Tongue (tissue), 2 donors: Measurements from ENCODE around the gene SHC1. TPM values are rescaled to one million over a fixed set of nuclear protein-coding genes. Genes with fewer than 3 reads are reported as not detected.

ENCODE experiments used
- DNase-seq: peaks from one replicate; pipeline ENCODE4 v3.0.0-alpha.2; 2015
- total RNA-seq: library from RNA; depleted of rRNA; stranded (reverse); fragments of >200 nt; gene quantifications from one replicate; pipeline ENCODE4 v1.2.3, GENCODE V29; 2014

SHC1 gene
- total RNA-seq, 1 donor from 2014 or later, result 67.9 TPM

DNA sequence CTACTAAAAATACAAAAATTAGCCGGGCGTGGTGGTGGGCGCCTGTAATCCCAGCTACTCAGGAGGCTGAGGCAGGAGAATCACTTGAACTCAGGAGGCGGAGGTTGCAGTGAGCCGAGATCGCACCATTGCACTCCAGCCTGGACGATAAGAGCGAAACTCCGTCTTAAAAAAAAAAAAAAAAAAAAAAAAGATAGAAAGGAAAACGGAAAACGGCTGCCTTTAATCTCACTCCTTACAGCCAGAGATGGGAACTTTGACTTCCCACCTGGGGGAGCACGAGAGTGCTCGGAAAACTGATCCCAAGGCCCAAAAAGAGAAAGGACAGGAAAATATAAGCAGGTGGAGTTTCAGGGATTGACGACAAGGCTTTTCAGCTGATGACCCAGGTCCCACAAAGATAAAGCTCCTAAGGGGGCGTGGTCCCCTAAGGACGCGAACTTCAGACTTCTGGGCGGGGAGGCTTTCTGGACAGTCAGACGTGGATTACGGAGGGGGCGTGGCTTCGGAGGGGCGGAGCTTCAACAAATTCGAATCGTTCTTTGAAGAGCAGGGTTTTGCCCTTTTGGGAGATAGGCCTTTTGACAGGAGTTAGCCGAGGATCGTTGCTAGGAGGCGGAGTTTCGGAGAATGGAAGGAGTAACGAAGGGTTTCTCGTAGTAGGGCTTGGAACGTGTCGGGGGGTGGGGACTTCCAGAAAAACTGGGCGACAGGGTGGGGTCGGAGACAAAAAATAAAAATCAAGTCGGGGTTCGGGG, 3.0 kb upstream of the SHC1 start:
- DNase-seq, result peak; percentile 96

DNA sequence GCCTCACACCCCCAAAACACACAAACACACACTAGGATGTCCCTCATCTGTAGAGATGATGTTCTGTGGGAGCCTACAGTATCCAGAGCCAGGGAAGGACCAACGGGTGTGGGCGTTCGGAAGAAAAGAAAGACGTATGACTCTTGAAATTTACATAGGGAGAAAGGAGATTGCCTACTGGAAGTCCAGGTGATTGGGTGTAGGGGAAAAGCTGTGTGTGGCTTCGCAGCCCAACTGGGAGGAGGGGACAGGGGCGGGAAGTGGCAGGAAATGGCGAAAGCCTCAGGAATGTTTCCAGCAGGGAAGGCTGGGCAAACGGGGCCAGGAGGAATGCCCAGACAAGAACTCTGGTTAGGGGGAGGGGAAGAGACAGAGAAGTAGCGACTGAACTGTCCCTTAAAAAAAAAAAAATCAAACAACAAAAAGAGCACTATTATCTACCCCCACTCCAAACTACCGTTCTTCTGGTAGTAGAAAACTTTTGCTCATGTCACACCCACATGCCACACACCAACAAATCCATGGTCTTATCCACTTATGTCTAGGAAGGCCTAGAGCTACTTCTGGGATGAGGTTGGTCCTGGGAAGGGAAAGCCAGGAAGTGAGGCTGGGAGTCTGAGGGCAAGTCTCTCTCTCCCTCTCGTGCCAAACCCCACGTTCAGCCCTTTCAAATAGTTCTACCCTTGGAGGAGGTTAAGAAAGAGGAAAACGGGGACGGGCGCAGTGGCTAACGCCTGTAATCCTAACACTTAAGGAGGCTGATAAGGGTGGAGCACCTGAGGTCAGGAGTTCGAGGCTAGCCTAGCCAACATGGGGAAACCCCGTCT, 2.2 kb upstream of the SHC1 start:
- peak; percentile 50 for DNase-seq

DNA sequence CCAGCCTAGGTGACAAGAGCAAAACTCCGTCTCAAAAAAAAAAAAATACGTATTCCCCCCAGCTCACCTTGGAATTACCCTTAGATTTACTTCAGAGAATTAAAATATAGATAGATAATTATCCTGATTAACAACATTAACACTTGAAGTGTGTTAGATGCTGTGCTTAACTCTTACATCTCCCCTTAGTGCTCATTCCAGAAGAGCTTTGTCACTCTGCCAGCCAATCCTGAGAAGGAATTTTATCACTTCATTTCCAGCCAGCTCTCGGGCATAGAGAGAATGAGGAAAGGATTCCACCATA, 1.6 kb upstream of the SHC1 start:
- DNase-seq, result no peak

DNA sequence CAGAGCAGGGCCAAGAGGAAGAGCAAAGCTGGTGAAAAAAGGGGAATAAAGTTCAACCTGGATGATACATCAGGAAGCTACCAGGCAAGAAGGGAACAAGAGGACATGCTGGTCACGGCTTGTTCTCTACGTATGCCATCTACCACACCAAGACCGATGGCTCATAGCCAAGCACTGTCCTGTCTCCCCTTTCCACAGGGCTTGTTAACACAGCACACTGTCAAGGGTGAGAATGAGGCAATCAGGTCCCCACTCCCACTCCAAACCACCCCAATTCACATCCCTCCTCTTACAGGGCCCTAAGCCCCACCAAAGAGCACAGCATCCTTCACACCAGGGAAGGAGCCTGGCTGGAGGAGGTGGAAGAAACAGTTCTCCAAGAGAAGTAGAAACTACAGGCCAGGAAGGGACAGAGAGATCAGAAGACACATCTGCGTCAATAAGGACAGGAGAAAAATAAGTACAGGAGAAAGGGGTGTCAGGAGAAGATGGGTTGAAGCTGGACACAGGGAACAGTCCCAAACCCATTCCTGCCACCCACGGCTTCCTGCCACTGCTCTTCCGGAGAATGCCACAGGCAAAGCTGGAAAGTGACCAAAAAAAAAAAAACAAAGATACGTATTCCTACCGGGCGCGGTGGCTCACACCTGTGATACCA, 923 bp upstream of the SHC1 start:
- DNase-seq, result peak; percentile 26

DNA sequence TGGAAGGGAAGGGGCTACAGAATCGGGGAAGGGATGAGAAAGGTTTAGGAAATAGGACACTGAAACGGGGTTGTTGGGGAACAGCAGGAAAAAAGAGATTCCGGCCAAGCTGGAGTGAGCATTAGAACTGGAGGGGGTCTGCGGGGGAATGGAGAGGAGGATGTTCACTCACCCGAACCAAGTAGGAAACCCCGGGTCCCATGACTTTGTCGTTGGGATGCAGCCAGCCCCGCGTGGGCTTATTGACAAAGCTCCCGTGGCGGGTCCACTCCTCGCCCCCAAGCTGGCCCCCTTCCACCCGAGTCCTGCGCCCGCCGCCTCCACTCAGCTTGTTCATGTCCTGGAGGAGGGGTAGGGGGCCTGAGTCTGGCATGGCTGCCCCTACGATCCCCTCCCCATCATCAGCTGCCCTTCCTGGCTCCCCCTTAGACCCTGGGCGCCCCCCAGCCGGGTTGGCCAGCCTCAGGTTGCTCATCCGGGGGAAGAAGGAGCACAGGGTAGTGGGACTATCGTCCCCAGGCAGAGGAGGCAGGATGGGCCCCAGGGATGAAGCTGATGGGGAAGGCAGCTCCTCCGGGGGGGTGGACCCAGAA, 591 bp downstream of the SHC1 start:
- DNase-seq, result peak; percentile 25

DNA sequence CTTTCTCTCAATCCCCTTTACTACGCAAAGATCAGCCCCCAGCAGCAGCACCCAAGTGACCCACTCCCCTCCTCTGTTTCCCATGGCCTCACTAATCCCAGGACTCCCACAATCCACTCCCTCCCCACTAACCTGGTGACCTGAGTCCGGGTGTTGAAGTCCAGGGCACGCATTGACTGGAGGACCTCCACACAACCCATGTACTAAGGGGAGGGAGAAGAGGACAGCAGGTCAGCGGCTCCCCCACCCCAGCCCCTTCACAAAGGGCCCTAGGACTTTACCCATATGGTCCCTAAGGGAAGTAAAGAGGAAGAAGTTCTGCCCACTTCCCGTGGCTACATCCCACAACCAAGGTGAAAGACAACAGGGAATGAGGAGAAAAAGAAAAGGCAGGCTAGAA, 1.3 kb downstream of the SHC1 start:
- no peak for DNase-seq

DNA sequence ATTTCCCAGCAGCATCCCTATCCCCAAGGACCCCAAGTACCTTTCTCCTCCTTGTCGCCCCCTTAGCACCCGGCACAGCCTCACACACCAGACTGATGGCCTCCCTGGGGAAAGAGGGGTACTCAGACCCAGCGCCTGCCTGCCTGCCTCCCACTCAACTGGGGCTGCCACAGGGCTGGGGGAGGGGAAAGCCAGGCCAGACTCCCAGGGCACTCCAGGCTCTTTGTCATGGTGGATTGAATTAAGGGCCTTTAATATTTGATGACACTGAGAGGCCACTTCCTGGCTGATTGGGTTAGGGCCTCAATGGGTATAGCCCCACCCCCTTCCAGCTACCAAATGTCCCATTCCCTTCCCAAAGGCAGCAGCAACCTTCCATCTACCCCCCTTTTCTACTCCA, 1.8 kb downstream of the SHC1 start:
- no peak for DNase-seq

DNA sequence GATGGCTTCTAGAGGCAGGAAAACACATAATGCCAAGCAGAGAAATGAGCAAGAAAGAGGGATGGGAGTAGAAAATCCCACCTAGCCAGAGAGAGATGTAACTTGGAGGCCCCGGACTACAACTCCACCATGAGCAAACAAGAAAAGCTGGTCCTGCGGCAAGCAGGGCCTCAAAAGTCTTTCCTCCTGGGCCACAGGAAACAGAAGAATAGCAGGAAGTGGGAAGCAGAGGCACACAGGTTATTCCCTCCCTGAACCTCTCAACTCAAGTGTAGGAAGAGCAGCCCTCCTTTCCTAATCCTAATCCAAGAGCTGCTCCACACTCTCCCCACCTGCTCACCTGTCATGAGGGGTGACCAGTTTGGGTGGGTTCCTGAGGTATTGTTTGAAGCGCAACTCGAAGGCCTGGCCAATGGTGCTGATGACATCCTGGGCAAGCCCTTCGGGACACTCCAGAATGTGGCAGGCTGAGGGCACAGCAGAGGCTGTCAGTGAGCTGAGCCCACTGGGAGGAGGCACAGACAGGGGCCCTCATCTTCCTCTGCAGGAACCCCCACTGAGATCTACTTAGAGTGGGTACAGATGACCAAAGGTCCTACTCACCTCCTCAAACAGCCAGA, 3.1 kb downstream of the SHC1 start:
- DNase-seq, result no peak

DNA sequence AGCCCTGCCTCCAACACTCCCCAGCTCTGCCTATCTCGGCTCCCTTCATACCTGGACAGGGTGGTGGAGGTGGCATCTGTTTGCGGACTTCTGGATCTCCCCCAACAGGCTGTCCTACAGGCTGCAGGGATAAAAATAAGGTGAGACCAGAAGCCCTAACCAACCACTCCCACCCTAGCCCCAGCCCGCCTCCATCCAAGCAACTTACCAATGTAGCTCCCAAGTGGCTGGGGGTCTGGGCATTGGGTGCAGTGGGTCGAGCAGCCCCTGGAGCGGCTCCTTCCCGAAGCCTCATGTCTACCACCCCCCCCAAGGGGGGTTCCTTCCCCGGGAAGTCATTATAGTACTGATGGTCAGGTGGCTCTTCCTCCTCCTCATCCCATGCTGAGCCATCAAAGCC, 4.4 kb downstream of the SHC1 start:
- DNase-seq, result no peak

DNA sequence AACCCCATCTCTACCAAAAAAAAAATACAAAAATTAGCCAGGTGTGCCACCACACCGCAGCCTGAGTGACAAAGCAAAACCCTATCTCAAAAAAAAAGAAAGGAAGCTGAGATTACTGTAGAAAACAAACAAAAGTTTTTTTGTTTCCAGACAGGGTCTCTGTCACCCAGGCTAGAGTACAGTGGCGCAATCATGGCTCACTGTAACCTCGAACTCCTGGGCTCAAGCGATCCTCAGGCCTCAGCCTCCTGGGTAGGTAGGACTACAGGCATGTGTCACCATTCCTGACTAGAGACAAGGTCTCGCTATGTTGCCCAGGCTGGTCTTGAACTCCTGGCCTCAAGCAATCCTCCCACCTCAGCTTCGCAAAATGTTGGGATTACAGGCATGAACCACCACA, 6.2 kb downstream of the SHC1 start:
- DNase-seq, result no peak

DNA sequence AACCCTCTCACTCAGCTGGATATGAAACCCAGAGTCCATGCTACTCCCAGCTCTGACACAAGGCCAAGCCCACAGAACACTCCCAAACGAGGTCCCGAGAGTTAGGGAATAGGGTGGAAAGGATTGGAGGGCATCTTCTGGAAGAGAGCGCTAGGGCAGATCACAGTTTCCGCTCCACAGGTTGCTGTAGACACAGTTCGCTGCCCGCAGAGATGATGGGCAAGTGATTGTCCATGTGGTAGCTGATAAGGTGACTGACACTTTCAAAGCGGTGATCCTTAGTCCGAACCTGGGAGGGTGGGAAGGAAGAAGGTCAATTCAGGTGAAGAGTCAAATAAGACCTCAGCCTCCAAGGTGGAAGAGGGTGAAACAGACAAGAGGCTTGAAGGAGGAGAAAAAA, 6.9 kb downstream of the SHC1 start:
- DNase-seq, result no peak

DNA sequence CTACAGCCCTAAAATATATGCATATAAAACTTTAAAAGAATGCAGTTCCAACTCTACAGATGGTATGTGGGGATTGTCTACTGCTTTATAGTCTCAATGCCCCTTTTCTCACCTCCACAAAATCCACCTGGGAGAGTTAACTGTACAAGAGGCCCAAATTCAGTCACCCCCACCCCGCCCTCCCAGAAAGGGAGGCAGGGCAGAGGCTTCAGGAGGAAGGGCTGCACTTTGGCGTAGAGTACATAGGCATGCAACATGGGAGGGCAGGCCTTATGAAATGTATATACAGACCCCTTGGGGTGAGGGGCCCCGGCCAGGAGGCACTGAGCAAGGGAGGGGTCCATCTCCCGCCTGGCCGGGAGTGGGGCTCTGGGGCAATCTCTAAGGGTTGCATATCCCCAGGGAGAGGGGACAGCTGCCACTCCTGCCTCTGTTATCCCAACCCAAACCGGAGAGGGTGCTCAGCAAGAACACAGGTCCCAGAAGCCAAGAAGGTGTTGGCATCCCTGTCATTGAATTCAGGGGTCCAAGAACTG, 7.7 kb downstream of the SHC1 start:
- no peak for DNase-seq

DNA sequence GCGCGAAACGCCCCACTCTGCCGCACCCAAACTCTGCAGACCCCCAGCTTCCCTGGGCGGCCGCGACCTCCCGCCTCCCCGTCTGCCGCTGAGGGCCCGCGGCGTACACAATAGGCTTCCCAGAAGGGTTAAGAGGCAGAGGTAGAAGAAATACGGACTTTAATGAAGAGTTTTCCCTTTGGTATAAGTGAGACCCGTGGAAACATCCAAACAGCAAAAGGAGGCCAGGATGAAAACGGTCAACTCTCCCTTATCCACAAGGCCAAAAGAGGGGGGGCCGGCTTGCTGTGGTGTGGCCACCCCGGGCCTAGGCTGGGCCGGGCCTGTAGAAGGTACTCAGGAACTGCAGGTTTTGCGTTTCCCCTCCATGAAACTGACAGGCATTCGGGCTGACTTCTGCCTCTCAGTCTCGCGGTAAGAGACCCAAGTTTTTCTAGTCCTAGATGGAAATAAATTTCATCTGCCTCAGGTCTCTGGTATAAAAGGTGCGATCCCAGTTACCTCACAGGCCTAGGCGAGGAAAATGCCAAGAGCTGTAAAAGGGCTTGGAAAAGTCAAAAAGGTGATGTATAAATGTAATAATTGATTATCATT, 8.3 kb downstream of the SHC1 start:
- DNase-seq, result no peak

DNA sequence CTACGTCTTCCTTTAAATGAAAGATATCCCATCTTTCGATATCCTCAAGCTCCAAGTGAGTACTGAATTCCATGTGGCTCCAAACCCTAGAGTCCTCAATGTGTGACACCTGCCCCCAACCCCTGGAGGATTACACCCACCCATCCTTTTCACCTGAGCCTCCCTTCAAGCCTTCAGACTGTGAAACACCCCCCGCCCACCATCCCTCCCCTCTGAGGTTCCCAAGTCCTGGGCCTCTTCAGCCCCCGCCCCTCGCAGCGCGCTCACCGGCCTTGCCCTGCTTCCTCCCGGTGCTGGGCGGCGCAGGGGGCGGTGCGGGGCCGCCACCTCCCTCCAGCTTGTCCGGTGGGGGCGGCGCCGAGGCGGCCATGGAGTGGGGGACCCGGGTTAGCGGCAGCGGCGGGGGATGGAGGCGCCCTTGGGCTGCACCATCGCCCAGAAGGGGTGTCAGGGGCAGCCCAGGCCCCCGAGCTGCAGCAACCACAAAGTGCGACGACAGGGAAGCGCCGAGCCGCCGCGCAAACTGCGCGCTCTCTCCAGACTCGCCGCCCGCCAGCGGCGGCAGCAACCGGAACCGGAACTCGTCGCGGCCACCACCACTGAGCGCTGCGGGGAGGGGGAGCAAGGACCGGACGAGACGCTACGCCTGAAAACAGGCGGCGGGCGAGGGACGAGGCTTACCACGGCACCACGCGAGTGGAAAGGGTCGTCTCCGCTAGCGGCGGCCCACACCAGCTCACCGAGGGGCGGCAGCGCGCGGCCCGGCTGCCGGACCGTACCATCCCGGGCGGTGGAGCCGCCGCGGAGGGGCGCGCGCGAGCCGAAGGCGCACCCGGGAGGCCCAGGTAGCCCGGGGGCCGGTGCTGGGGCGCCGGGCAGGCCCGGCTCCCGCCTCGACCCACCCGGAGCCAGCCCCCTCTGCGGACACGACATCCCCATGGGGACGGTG, 9.1 kb downstream of the SHC1 start, which contains the start of gene PYGO2:
Gene PYGO2, minus strand, starts transcription at position 576 of the 949 bp plus-strand sequence. Its CDS starts 206 bp downstream, at position 370.
- peak; percentile 88 for DNase-seq

DNA sequence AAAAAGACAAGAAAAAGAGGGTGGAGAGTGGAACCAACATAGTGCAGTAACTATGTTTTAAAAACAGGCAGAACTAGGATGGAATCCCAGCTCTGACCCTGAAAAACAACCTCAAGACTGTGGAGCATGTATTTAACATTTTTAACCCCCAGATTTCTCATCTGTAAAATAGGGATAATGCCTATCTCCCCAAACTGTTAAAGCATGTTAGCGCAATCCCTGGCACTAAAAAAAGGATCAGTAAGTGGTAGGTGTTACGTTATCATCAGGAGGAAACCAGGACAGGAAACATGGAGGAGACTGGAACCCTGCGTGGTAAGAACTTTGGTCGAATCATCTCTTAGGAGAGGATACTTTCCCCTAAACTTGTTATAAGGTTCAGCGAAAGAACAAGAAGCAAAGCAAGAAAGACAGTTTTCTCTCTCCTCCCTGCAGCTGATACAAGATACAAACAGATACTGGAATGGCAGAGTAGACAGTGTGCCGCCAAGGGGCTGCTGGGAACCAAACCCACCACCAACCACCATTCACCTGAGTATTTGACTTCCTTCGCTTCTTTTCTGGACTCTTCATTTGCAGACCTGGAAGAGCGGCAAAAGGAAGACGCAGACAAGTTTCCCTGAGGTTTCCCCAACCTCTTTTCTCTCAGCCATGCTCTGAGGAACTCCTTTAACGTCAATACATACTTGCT, 10.0 kb downstream of the SHC1 start:
- DNase-seq, result no peak

DNA sequence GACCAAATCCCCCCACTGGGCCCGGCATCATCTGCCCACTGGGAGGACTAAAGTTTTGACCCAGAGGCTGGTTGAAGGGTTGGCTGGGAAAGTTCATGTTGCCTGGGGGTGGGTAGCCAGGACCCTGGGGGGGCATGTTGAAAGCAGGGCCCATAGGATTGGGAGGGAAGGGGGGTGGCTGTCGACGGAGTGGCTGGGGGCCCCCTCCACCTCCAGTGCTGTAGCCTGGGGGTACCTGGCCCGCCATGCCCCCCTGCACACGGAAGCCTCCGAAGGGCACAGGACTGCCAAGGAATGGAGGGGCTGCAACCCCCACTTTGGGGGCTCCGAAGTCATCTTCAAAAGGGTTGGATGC, 11.1 kb downstream of the SHC1 start:
- no peak for DNase-seq

DNA sequence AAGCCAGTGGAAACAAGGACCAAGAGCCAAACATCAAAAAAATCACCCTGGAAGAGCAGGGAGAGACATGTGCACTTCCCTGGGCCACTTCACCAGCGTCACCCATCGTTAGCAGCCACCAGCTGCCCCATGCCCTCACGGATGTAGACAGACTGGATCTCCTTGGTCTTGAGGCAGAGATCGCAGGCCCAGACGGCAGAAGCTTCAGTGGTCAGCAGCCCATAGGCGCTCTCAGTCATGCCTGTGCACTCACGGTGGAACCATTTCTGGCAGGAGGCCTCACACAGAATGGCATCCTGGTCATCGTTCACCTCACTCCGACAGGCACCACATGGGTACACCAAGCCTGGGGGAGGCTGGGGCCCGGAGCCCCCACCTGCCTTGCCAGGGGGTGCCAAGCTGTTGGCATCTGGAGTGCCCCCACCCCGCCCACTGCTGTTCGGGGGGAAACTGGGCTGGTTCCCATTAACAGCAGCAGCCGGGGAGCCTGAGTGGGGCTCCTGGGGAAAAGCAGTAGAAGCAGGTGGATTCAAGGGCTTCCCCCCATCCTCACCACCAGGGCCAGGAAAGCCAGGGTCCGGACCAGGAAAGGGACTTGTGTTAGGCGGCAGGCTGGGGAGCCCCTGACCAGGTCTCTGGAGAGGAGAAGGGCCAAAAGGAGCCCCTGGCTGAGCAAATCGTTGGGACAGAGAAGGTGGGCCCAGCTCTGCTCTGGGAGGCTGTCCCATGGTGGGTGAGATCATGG, 11.7 kb downstream of the SHC1 start:
- DNase-seq, result no peak

DNA sequence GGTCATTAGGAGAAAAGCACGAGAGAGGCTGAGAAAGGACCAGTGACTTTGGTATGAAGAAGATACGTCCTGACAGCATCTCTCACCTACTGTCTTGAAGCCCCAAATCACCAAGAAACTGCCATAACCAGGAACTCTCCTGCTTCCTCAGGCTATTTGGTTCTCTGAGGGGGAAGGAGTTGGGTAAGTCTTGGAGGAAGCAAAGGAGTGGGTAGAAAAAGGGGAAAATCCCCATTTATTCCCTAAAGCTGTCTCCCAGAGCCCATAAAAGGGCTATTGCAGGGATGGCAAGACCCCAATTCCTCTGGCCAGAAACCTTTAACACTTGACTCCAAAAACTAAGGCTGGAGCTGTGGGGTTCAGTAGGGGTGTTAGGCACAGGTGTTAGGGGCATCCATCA, 12.5 kb downstream of the SHC1 start:
- DNase-seq, result no peak

DNA sequence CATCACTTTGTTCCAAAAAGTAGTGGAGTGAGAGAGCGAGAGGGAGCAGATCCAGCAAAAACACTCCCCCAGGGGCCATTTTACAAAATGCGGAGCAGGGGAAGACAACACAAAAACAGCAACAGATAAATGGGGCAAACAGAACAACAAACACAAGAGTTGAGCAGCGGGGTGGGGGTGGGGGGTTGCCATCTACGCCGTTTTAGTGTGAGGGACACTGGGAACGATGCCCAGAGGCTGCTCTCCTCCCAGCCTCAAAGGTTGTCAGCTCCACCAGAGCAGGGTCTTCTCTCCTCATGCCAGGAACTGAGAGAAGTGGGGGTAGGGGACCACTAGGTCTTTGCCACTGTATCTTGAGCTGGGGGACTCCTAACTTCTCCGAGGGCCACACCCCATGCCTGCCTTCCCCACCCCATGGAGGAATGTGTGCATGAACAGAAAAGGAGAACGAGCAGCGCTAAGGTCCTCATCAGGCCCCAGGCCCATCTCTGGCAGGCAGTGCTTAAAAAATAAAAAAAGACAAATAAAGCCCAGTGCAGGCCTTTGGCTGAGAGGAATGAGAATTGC, 13.4 kb downstream of the SHC1 start:
- no peak for DNase-seq
